GM12891 (cell line): Measurements from ENCODE around the gene DNM1L.

Experiments
- DNase-seq: peaks from one replicate; pipeline ENCODE4 v3.0.0; 2011; ENCODE audit warnings: low spot score; ENCODE audit not compliant: insufficient read length
- FAIRE-seq: peaks from 2 replicates; lab custom pipeline; 2011; peaks lifted over from hg19 to GRCh38; lab: Jason Lieb, UNC
- PAX5 ChIP-seq: IDR thresholded peaks from 2 replicates; pipeline ENCODE4 v1.6.1; 2011; ENCODE audit warnings: low read length, moderate library complexity, mild to moderate bottlenecking; ENCODE audit not compliant: insufficient read depth, severe bottlenecking
- POLR2A ChIP-seq: IDR thresholded peaks from 2 replicates; pipeline ENCODE4 v1.6.1; 2011; ENCODE audit warnings: low read depth, low read length, control low read depth
- POLR2AphosphoS5 ChIP-seq: IDR thresholded peaks from 2 replicates; pipeline ENCODE4 v1.6.1; 2011; ENCODE audit warnings: low read depth, low read length, control low read depth
- POU2F2 ChIP-seq: IDR thresholded peaks from 2 replicates; pipeline ENCODE4 v1.6.1; 2011; ENCODE audit warnings: low read depth, mild to moderate bottlenecking, control low read depth, low read length, moderate library complexity
- SPI1 ChIP-seq: IDR thresholded peaks from 2 replicates; pipeline ENCODE4 v1.6.1; 2011; ENCODE audit warnings: low read depth, low read length, control low read depth
- TAF1 ChIP-seq: IDR thresholded peaks from 2 replicates; pipeline ENCODE4 v1.6.1; 2011; ENCODE audit warnings: low read depth, low read length, control low read depth

Gene DNM1L

DNA sequence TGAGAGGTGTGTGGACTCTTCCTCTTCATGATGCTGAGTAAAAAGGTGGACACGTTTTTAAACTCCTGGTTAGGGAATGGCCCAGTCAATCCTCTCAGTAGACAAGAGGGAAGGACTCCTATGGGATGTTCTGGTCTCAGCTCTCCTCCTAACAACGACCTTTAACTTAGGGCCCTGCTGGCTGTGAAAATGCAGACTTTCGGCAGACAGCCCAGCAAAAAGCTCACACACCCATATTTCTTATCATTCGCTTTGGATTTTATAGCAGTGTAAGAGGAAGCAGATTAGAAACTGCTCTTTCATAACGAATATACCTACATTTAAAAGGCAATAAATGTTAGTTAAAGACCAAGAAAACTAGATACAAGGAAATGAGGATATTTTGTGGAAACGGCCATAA, 94.6 kb downstream of the DNM1L start:
- no peak for FAIRE-seq
- DNase-seq, result no peak
- TF ChIP-seq POU2F2 (no peak), TAF1 (no peak), SPI1 (no peak), POLR2AphosphoS5 (no peak), PAX5 (no peak), POLR2A (no peak)

DNA sequence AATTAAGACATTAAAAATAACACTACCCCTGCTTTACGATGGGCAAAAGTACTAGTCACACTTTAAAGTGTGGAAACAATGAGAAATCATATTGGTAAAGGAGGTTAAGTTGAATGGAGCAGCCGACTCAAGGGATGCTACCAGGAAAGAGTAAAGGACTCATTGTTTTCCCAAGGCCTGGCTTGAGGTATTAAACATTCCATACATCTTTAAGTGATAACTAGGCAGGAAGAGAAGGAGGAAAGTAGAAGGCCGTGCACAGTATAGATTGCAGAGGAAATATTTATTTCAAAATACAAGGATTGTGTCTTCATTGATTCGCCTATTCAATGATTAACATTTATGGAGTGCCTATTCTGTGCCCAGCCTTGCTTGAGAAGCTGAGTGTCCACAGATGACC, 97.2 kb downstream of the DNM1L start:
- no peak for DNase-seq

DNA sequence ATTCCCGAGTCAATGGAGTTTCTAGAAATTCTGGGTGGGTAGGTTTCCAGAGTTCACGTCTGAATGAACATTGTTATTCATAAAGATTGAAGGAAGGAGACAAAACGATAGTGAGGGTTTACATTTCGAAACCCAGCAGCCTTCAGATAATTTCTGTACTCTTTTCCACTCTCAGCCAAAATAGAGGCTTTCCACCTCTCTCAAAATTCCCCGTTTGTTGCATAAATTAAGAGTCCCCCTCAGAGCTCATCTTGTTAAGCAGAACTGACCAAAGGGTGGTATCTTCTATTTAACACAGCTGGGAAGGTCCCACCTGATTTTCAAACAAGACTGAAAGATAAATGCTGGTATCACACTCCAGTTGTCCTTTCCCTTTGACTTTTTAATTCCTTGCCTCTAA, 98.1 kb downstream of the DNM1L start:
- TF ChIP-seq POU2F2, result no peak
- TF ChIP-seq PAX5, result no peak
- no peak for DNase-seq
- FAIRE-seq, result no peak

More for the DNA sequence above, 97.2 kb downstream of the DNM1L start:
- no peak for FAIRE-seq
- TF ChIP-seq SPI1 (no peak), POU2F2 (no peak), POLR2A (no peak), POLR2AphosphoS5 (no peak), TAF1 (no peak), PAX5 (no peak)

DNA sequence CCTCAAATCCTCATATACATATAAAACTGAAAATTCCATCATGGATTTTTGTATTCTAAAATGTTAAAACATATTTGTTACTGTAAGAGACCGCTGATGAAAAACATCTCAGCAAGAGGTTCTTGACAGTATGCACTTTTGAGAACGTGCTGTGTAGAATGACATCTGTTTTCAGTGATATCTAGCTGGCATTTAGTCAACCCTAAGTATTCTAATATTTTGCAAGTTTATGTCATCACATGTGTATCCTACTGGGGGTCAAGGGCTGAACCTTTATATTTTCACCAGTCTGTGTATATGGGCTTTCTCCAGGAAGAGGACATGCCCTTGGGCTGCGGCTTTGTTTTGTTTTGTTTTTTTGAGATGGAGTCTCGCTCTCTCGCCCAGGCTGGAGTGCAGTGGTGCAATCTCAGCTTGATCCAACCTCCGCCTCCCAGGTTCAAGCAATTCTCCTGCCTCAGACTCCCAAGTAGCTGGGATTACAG, 98.6 kb downstream of the DNM1L start:
- no peak for TF ChIP-seq POLR2A
- DNase-seq, result no peak
- FAIRE-seq, result no peak

DNA sequence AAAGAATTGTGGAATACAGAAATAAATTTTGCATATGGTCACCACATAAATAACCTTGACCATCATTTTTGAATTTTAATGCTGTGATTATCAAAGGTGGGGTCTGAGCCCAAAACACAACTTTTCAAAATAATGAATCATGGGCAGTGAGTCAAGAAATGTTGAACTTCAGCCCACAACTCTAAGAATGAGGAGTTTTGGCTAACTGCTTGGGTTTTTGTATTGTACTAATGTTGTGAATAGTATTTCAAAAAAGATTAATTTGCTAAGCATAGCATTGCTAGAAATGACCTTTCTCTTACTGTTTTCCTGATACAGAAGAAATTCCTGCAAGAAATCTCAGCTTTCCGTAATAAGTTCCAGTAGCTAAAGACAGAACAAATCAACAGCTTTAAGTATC, 101.0 kb downstream of the DNM1L start:
- DNase-seq (no peak), FAIRE-seq (no peak)
- TF ChIP-seq POLR2A (no peak), SPI1 (no peak), POU2F2 (no peak), POLR2AphosphoS5 (no peak), TAF1 (no peak), PAX5 (no peak)

DNA sequence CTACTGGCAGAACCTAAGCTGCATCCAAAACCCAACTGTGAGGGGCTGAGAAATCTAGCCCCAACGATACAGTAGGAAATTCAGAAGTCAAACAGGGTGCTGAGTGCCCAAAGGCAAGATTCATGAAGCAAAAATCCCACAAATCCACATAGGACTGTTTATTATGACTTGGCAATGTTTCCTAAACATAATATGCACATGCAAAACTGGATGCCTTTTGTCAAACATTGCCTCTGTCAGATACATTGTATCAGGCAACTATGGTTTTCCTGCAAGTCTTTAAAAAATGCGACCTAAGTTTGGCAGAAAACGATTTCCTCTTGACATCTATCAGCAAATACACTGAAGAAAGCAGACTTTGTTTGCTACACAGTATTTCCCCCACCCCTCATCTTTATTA, 103.9 kb downstream of the DNM1L start:
- TF ChIP-seq TAF1, result no peak
- no peak for TF ChIP-seq SPI1
- TF ChIP-seq POLR2A, result no peak
- TF ChIP-seq POLR2AphosphoS5, result no peak
- no peak for TF ChIP-seq POU2F2
- no peak for TF ChIP-seq PAX5
- FAIRE-seq (no peak), DNase-seq (no peak)

DNA sequence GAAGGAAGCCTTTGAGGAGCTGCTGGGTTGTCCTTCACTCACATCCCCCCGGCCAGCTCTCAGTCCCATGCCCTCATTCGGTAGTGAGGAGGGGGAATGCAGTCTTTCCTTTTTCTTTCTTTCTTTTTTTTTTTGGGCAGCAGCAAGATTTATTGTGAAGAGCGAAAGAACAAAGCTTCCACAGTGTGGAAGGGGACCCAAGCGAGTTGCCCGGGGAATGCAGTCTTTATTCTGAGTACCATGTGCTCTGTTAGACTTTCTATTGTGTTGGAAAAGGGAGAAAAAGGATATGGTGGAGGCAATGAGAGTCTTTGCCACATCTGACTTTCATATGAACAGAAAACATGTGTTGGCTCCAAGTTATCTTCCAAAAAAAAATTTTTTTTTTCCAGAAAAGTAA, 106.5 kb downstream of the DNM1L start:
- FAIRE-seq (no peak), DNase-seq (no peak)
- TF ChIP-seq POLR2AphosphoS5 (no peak), TAF1 (no peak), POU2F2 (no peak), POLR2A (no peak), PAX5 (no peak), SPI1 (no peak)

DNA sequence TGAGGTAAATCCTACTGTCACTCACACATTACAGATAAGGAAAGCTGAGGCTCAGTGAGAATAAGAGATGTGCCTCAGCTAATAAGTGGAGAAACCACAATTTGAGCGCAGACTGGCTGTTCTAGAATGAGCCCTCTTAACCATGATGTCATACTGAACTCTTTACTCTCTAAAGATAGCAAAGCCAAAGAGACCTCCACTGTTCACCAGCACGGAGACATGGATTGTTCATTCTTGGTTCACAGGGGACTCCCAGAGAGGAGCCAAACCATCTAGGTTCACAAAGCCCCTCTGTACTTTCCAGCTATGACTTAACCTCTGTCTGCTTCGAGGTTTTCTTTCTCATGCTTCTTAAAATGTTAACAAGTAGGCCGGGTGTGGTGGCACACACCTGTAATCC, 109.3 kb downstream of the DNM1L start:
- FAIRE-seq, result no peak
- no peak for TF ChIP-seq POU2F2
- no peak for TF ChIP-seq PAX5
- no peak for TF ChIP-seq SPI1
- TF ChIP-seq POLR2A, result no peak
- TF ChIP-seq TAF1, result no peak
- DNase-seq, result no peak

DNA sequence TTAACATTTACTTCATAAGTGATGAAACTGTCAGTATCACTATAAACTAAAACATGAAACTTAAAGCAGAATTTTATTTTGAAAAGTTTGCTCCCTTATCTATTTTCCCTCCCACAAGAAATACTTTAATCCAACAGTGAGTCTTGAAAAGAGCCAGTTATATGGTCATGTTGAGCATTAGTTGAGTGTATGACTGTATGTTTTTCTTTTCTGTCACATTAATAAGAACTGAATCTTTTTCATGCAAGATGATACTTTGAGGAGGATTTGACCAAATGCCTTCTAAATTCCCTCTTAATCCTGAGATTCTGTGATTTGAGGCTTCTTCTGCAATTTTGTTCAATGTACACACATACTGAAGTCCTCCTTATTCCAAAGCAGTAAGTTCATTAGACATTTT, 110.3 kb downstream of the DNM1L start:
- TF ChIP-seq TAF1, result no peak
- no peak for TF ChIP-seq POU2F2
- TF ChIP-seq POLR2AphosphoS5, result no peak
- no peak for TF ChIP-seq SPI1
- TF ChIP-seq PAX5, result no peak
- TF ChIP-seq POLR2A, result no peak
- FAIRE-seq (no peak), DNase-seq (no peak)

DNA sequence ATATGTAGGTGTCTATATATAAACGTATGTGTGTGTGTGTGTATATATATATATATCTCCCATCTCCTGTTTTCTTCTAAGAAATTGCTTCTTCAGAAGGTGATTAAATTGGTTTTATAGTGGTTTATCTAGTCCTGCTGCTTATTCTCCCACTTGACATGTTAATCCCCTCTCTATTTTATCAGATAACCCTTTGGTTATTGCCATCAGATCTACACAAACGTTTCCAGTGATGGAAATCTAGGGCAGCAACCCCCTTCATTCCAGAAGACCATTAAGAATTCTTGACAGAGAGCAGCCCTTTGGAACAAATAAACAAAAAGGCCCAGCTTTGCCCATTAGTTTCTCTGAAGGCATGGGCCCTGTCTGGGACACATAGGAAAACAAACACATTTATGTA, 110.8 kb downstream of the DNM1L start:
- FAIRE-seq, result no peak
- DNase-seq, result no peak
- no peak for TF ChIP-seq TAF1
- TF ChIP-seq SPI1, result no peak
- no peak for TF ChIP-seq POLR2AphosphoS5
- no peak for TF ChIP-seq POU2F2
- TF ChIP-seq PAX5, result no peak
- TF ChIP-seq POLR2A, result no peak

DNA sequence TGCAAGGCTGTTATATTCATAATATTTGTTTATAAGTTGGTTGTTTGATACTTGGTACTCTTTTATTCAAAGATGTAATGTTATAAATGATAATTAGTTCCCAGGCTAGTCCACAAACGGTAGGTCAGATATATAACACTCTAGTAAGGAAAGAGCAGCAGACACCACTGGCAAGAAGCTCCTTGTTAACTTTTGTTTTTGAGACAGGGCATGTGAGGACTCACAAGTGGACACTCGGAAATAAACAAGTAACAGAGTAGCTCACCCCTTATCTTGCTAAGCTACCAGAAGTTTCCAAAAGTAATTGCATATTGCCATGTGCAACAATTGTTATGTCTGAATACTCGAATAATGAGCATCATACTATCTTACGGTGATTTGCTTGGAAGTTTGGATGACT, 115.2 kb downstream of the DNM1L start:
- DNase-seq (no peak), FAIRE-seq (no peak)

More for the DNA sequence above, 115.2 kb downstream of the DNM1L start:
- TF ChIP-seq PAX5 (no peak), POLR2A (no peak), POU2F2 (no peak), TAF1 (no peak), SPI1 (no peak), POLR2AphosphoS5 (no peak)
